ENCODE measurements around the gene ENO1.
"Not testable (repeated sequence)": the region's sequence is repeated elsewhere in the genome, so short reads cannot be mapped to it uniquely, and the experiment has no call there.

The ENO1 gene

DNA sequence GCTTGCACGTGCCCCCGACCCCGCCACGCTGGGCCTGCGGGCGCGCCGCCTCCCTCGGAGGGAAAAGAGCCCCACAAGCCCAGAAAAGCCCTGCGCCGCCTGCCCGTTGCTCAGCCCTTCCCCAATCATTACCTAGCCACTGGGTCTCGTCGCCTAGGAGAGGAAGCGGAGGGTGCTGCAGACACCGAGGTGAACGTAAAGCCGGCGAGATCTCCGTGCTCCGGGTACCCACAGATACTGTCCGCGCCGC is at the start of gene ENO1:
TSS of gene ENO1 (minus strand) at position 239 of the 250 bp plus-strand sequence. CDS start 3,778 bp downstream, outside the sequence.
- DNase-seq (ENCODE audit: low read depth, low spot score), result no peak

DNA sequence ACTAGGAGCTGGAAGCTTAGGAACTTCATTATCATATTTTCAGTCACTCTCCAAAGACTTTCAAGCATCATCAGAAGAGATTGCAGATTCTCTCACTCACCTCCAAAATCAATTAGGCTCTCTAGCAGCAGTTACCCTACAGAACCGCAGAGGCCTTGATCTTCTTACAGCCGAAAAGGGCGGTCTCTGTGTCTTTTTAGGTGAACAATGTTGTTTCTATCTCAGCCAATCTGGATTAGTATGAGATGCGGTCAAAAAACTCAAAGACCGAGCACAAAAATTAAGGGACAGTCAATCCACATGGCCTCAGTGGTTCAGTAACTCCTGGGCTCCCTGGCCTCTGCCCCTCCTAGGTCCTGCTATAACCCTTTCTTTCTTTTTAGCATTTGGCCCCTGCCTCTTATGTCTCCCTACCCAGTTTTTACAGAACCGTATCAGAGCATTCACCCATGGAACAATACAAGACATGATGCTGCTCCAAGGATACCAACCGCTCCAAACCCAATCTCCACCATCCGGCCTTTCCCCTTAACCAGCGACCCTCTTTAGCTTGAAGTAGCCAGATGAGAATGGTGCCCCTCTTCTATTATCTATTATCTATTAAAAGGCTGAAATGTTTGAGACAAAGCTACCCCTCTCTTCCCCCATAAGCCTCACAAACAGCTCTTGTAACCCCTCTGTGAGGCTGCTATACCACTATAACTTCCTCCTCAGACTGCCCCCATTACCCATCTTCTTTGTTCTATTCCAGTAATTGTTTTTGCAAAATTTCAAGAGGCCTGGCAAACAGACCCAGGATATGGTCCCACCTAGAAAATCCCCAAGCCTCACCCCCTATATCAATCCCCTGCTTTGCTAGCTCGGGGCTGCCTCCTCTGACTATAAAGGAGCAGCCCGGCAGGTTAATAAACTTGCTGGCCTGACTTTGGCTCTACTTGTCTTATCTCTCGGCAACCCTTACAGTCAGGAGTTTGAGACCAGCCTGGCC is 48.5 kb upstream of the ENO1 start:
- no peak for DNase-seq (ENCODE audit: low read depth, low spot score)

DNA sequence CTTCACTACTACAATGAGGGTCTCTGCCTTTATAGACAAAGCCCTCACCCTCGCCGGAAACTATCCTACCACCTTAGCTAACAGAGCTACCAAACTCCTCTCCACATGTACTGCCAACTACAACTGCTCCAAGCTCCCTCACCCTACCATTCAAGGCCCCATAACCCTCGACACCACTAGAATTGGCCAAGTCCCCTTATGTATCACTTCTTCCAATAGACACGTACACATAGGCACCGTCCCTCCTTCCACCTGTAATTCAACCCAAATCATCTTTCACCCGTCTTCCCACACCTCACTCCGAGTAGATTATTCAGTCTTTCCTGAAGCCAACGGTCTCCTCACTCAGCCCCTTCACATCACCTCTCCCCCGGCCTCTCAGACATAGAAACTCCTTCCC is 47.5 kb upstream of the ENO1 start:
- no peak for DNase-seq (ENCODE audit: low read depth, low spot score)

DNA sequence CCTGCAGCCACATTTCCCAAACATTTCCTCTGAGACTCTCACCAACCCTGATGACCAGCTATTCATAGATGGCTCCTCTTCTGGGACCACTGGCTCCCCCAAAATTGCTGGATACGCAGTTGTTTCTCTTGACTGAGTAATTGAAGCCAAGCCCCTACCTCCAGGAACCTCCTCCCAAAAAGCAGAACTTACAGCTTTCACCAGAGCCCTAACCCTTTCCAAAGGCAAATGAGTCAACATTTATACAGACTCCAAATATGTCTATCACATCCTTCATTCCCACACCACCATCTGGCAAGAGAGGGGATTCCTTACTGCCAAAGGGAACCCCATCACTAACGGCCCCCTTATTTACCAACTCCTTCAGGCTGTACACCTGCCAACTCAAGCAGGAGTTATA is 46.9 kb upstream of the ENO1 start:
- no peak for DNase-seq (ENCODE audit: low read depth, low spot score)

DNA sequence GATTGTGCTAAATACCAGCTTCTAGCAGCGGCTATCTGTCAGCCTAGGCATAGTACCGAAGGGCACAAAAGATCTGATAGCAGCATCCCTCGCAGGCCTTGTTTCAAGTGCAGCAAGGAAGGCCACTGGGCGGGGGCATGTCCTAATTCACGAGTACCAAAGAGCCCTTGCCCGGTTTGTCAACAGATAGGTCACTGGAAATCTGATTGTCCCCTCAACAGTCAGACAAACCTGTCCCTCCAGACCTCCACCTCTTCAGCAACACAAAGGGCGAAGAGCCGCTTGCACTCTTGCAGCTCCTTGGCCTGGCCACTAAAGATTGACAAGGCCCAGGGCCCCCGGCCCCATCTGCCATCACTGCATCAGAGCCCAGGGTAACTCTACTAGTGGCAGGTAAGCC is 44.5 kb upstream of the ENO1 start:
- no peak for DNase-seq (ENCODE audit: low read depth, low spot score)

DNA sequence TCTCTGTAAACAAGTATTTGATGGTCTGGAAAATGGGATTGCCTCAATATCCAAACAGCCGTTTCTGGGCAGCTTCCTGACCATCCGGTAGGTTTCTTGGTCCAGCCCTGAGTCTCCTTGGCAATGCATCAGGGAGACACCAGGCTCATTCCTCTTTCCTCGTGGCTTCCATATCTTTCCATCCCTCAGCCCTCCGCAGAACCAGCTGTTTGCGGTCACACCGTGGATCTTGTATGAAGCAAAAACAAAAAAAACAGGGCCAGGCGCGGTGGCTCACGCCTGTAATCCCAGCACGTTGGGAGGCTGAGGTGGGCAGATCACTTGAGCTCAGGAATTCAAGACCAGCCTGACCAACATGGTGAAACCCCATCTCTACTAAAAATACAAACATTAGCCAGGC is 39.0 kb upstream of the ENO1 start:
- DNase-seq (ENCODE audit: low read depth, low spot score), result not testable (repeated sequence)

DNA sequence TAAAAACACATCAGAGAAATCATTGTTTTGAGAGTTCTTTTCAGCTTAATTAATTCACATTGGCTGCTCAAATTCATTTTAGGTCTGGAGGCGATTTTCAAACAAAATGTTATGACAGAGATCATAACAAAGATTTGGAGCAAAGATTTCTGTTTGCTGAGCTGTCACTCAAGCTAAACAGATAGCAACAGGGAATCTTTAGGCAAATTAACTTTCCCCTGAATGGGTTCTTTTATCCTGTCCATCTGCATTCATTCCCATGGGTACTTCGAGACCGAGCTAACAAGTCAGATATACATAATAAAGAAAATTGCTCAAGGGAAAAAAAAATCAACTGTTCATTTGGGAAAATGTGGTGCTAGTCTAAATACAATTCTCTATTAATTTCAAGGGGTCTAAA is 37.0 kb upstream of the ENO1 start:
- DNase-seq (ENCODE audit: low read depth, low spot score), result no peak

DNA sequence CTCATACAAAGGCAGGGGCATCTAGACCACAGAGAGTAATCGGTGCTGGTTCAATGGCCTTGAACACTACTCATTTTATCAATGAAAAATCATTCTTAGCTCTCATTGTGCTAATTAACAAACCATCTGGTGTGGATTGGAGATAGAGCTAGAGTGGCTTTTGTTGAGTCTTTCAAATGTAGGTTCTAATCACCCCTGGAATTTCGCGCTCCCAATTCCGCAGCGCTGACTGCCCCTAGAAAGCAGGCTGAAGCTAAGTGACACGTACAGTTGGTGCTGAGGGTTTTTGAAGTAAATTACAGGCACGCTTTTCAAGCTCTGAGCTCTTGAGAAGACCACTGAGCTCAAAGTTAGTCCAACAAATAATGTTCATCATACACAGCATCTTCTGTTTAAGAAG is 36.0 kb upstream of the ENO1 start:
- no peak for DNase-seq (ENCODE audit: low read depth, low spot score)

DNA sequence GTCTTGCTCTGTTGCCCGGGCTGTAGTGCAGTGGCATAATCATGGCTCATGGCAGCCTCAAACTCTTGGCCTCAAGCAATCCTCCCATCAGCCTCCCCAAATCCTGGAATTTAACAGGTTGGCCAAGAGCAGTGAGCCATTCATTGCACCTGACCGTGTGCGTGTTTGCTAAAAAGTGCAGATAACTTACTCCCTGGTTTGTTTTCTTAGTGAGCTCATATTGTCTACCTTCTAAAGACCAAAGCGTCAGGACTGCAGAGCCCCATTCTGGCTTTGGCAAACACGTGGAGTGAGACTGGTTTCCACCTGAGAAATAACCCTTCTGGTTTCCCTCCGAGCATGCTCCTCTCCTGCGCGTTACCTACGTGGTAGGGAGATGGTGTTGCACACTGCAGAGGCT is 35.0 kb upstream of the ENO1 start:
- no peak for DNase-seq (ENCODE audit: low read depth, low spot score)

DNA sequence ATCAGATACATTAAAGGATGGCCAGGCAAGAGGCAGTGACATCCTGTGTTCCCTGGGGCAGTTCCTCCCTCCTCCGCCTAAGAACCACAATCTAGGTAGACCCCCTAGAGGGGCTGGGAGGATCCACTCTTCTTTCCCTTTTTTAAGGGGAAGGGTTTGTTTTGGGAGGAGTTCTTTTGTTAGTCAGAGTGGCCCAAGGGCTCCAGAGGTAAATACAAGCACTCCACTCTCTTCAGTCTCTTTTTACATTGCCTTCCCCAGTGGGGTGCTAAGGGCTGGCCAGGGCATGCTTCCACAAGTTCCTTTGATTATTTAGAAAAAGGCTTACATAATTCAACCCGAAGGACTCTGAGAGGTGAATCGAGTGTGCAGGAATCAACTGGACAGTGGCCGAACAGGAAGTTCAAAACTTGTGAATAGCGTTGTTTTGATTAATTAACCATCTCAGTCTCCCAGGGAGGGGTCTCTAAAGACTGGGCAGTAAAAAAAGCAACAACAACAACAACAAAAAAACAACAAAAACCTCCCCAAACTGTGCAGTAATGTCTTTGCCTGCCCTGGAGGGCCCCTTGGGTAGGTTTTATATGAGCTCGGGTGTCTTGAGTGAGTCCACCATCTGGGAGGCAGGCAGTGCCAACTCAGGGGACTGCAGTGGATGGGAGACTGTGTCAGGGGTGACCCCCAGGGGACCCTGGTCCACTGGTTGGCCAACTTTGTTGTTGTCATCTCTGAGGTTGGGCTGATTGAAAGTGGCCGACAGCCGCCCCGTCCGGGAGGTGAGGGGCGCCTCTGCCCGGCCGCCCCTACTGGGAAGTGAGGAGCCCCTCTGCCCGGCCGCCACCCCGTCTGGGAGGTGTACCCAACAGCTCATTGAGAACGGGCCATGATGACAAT is 33.2 kb upstream of the ENO1 start:
- DNase-seq (ENCODE audit: low read depth, low spot score), result no peak

DNA sequence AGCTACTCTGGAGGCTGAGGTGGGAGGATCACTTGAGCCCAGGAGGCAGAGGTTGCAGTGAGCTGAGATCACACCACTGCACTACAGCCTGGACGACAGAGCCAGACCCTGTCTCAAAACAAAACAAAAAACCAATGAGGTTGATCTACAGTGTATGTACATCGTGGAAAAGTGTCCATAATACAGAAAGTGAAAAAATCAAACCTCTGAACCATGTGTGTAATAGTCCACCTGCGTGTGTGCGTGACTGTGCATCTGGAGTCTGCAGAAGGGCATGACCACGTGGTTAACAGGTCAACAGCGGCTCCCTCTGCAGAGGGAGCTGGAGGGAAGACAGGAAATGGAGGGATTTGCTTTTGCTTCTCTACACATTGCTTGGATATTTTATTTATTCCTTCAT is 32.4 kb upstream of the ENO1 start:
- no peak for DNase-seq (ENCODE audit: low read depth, low spot score)

DNA sequence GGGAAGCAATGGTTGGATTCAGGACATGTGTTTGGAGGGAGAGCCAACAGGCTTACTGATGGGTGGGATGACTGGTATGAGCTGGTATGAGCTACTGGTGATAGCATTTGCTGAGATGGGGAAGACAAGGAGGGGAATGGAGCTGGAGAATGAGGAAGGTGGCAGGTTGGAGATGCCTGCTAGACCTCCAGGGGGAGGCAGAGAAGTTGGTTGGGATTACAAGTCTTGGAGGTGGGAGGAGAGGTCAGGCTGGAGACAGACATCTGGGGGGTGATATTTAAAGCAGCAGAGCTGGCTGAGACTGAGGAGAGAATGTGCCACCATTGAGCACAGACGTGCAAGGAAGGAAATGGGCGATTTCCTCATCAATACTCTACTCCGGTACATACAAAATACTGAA is 31.8 kb upstream of the ENO1 start:
- no peak for DNase-seq (ENCODE audit: low read depth, low spot score)

DNA sequence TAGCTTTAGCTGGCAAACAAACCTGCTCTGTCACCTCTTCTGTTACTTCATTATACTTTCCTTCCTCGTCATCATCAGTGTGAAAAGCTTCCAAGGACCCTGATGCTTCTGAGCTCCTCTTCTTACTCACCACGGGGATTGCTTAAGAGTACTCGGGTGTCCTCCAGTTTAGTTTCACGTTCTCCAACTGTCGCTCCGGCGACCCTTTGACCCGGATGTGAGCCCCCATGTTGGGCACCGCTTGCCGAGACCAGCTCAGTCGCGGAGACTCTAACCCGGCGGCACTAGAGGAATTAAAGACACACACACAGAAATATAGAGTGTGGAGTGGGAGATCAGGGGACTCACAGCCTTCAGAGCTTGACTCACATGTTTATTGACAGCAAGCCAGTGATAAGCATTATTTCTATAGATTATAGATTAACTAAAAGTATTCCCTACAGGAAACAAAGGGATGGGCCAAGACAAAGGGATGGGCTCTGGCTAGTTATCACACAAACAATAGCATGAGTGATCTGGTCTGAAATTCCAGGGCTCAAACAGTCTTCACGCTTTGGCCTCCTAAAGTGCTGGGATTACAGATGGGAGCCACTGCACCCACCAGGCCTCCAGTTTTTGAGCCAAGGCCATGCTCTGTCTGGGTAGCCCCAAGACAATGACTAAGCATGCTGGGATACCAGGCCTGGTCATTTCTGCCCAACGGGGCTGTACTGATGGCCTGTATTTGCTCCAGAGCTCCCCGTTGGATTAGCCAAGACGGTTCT is 30.1 kb upstream of the ENO1 start:
- DNase-seq (ENCODE audit: low read depth, low spot score), result no peak

DNA sequence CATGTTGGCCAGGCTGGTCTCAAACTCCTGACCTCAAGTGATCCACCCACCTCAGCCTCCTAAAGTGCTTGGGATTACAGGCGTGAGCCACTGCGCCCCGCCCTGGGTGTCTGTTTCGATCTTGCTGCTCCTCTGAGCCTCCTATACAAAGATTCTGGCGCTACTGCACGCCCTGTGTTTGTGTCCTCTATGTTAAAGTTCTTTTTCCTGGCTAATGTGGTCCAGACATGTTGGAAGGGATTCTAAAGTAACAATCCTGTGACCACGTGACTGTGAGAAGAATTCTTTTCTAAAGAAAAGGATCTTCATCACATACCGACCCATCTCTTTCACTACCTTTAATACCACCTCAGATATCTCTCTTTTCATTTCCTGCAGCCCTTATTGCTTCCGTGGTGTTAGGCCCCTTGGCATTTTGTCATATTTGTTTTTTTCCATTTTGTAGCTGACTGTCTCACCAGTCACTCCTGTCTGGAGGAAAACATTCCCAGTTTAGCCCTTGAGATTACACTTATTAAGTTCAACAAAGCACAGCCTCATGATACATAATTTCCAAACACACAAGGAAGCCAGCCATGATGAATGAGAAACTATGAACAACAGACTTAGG is 27.2 kb upstream of the ENO1 start:
- no peak for DNase-seq (ENCODE audit: low read depth, low spot score)

DNA sequence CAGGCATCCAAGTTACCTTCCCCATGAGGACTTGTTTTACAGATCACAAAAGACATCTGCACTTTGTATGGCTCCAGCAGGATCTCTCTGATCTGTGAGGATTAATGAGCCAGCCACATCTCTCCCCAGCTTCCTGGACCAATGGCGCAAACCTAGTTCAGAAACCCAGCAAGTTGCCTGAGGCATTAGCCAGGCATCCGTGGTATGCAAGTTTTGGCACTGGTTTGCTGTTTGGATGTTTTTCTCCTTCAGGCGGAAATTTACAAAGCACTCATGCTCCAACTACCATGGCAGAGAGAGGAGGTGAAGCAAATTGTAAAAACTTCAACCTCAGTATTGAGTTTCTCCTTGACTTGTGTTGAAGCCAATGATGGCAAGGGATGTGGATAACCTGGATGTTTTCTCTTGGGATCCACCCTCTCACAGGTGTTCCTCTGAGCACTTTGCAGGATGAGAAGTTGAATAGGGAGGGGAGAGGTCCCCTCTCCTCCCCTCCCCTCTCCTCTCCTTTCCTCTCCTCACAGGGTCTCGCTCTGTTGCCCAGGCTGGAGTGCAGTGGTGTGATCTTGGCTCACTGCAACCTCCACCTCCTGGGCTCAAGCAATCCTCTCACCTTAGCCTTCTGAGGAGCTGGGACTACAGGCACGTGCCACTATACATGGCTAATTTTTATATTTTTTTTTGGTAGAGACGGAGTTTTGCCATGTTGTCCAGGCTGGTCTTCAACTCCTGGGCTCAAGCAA is 25.6 kb upstream of the ENO1 start:
- no peak for DNase-seq (ENCODE audit: low read depth, low spot score)

DNA sequence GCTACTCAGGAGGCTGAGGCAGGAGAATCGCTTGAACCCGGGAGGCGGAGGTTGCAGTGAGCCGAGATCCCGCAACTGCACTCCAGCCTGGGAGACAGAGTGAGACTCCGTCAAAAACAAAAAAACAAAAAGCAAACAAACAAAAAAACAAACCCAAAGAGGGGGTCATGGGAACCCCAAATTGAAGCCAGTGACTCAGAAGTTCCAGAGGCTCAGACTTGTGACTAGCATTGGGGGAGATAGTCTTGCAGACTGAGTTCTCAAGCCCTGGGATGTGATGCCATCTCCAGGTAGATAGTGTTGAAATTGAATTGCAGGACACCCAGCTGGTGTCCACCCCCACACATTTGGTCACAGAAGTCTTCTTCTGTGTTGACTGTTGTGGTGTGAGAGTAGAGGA is 24.9 kb upstream of the ENO1 start:
- DNase-seq (ENCODE audit: low read depth, low spot score), result no peak

DNA sequence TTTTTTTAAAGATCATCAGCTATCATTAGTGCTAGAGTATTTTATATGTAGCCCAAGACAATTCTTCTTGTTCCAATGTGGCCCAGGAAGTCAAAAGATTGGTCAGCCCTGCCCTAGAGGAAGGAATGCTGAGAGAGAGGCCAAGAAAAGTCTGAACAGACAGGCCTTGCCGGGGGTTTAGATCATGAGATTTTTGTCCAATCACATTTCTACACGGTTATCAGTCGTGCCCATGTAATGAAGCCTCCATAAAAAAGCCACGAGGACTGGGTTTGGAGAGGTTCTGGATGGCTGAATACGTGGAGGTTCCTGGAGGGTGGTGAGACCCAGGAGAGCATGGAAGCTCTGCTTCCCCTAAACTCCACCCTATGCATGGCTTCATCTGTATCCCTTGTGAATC is 24.3 kb upstream of the ENO1 start:
- DNase-seq (ENCODE audit: low read depth, low spot score), result no peak

DNA sequence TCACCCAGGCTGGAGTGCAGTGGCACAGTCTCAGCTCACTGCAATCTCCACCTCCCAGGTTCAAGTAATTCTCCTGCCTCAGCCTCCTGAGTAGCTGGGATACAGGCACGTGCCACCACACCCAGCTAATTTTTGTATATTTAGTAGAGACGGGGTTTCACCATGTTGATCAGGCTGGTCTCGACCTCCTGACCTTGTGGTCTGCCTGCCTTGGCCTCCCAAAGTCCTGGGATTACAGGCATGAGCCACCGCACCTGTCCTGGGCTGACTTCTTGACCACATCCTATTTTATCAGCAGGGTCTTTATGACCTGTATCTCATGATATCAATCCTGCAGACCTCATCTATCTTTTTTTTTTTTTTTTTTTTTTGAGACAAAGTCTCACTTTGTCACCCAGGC is 22.2 kb upstream of the ENO1 start:
- not testable (repeated sequence) for DNase-seq (ENCODE audit: low read depth, low spot score)

DNA sequence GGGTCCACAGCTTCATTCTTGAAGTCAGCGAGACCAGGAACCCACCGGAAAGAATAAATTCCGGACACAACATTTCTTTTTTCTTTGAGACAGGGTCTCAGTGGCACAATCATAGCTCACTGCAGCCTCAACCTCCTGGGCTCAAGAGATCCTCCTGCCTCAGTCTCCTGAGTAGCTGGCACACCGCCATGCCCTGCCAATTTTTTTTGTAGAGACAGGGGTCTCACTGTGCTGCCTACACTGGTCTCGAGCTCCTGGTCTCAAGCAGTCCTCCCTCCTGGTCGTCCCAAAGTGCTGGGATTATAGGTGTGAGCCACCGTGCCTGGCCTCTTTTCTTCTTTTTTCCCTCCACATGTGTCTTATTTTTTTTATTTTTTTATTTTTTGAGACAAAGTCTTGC is 20.6 kb upstream of the ENO1 start:
- DNase-seq (ENCODE audit: low read depth, low spot score), result no peak

DNA sequence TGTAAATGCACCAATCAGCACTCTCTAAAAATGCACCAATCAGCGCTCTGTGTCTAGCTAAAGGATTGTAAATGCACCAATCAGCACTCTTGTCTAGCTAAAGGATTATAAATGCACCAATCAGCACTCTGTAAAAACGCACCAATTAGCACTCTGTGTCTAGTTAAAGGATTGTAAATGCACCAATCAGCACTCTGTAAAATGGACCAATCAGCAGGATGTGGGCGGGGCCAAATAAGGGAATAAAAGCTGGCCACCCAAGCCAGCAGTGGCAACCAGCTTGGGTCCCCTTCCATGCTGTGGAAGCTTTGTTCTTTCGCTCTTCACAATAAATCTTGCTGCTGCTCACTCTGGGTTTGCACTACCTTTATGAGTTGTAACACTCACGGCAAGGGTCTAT is 19.9 kb upstream of the ENO1 start:
- DNase-seq (ENCODE audit: low read depth, low spot score), result not testable (repeated sequence)

DNA sequence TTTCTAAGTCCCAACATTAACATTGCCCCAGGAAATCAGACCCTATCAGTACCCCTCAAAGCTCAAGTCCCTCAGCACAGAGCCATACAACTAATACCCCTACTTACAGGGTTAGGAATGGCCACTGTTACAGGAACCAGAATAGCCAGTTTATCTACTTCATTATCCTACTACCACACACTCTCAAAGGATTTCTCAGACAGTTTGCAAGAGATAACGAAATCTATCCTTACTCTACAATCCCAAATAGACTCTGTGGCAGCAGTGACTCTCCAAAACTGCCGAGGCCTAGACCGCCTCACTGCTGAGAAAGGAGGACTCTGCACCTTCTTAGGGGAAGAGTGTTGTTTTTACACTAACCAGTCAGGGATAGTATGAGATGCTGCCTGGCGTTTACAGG is 19.0 kb upstream of the ENO1 start:
- not testable (repeated sequence) for DNase-seq (ENCODE audit: low read depth, low spot score)

All from activated CD4-positive, CD25-positive, alpha-beta regulatory T cell treated with anti-CD3 and anti-CD28 coated beads, Interleukin-2, amount 50 U/mL, for 16 hours (primary cell).